ENCODE measurements around the gene HAX1. TPM values are rescaled to one million over a fixed set of nuclear protein-coding genes. Genes with fewer than 3 reads are reported as not detected.

Gene HAX1
- total RNA-seq, 1 experiment from 2014 or later: 80.4 TPM

- H2BK5ac ChIP-seq (ENCODE audit: insufficient read length, low read length): no peak overlapping the region
- H3K14ac ChIP-seq (ENCODE audit: insufficient read depth, low read length): no peak overlapping the region
- H3K79me2 ChIP-seq (ENCODE audit: insufficient read depth, low read length): no peaks in the 10 kb centered on the region
- H3K36me3 Mint-ChIP-seq (ENCODE audit: insufficient read depth in 1 of 3, low read depth in 3 of 3): peaks cover 57 to 98% (median 82%) of the 10 kb centered on the region in 3 experiments; a peak in 6 of 7 replicates
- H3K23me2 ChIP-seq (ENCODE audit: insufficient read length, low read depth, low read length, poor library complexity, severe bottlenecking): no peaks in the 10 kb centered on the region
- no peak overlapping the region for H2BK20ac ChIP-seq (ENCODE audit: low read depth, low read length, poor library complexity, severe bottlenecking)
- H3K79me1 ChIP-seq (ENCODE audit: insufficient read depth, low read depth, low read length, poor library complexity, severe bottlenecking): no peaks in the 10 kb centered on the region
- no peak overlapping the region for H3K4me3 Mint-ChIP-seq
- H3K9me3 Mint-ChIP-seq: no peaks in the 10 kb centered on the region
- no peak for DNase-seq
- H2BK15ac ChIP-seq (ENCODE audit: low read depth, low read length): no peak overlapping the region
- H3K4me1 Mint-ChIP-seq: no peaks in the 10 kb centered on the region
- H4K20me1 ChIP-seq (ENCODE audit: control insufficient read depth, insufficient read depth, insufficient read length): no peaks in the 10 kb centered on the region
- H3K27me3 Mint-ChIP-seq (ENCODE audit: low read depth): no peaks in the 10 kb centered on the region; the same call in 1 of the 2 replicates
- no peak overlapping the region for H3K18ac ChIP-seq (ENCODE audit: insufficient read length, low read depth, low read length)
- TF ChIP-seq CTCF (conservative IDR thresholded peaks at IDR 0.05): no peak
- no peaks in the 10 kb centered on the region for H3K4me1 ChIP-seq (ENCODE audit: insufficient read depth, low read length)
- no peak overlapping the region for H3T11ph ChIP-seq (ENCODE audit: low read length)
- H3K4me2 ChIP-seq (ENCODE audit: insufficient read depth, insufficient read length, low read length): no peak overlapping the region
- no peak overlapping the region for H3K27ac ChIP-seq (ENCODE audit: insufficient read length, low read depth, low read length)
- H4K5ac ChIP-seq (ENCODE audit: insufficient read length, low read depth, low read length): no peak overlapping the region
- no peak overlapping the region for H4K91ac ChIP-seq (ENCODE audit: insufficient read length, low read depth, low read length)
- H2AK5ac ChIP-seq (ENCODE audit: insufficient read length, low read length): no peak overlapping the region
- H2AFZ ChIP-seq (ENCODE audit: low read length): no peak overlapping the region
- H3K9me3 ChIP-seq (ENCODE audit: control insufficient read depth, low read depth, low read length): no peaks in the 10 kb centered on the region
- H3K27me3 ChIP-seq (ENCODE audit: insufficient read depth, low read length): no peaks in the 10 kb centered on the region
- H2BK12ac ChIP-seq (ENCODE audit: insufficient read length, low read depth, low read length): no peak overlapping the region
- H3K56ac ChIP-seq (ENCODE audit: insufficient read length, low read depth, low read length): no peak overlapping the region
- H4K8ac ChIP-seq (replicated peaks; ENCODE audit: insufficient read length, low read depth, low read length): no peak overlapping the region
- no peak overlapping the region for H3K4ac ChIP-seq (ENCODE audit: low read depth, low read length)
- H3K9ac ChIP-seq (ENCODE audit: extremely low read depth, insufficient read length, low read length): no peak overlapping the region
- H3K27ac Mint-ChIP-seq: peak overlapping the region in 1 of 3 experiments; percentile 58; a peak in 1 of 7 replicates
- H3K23ac ChIP-seq (ENCODE audit: insufficient read length, low read depth, low read length): no peak overlapping the region
- no peak overlapping the region for H2BK120ac ChIP-seq (ENCODE audit: low read depth, low read length, poor library complexity, severe bottlenecking)
Measured at GRCh38 chr1:154256686-154257085, 15.7 kb upstream of the HAX1 start.
